KOPT-K1 (cell line): ENCODE results near the gene PHAF1.

Experiments used
- H3K27ac ChIP-seq: fragments of 200-600 bp; sonication (generic); 2 replicates; pipeline ENCODE4 v1.5.1; 2016; ENCODE audit warnings: antibody characterized with exemption, mild to moderate bottlenecking, low read depth, low read length; ENCODE audit not compliant: poor library complexity, severe bottlenecking
- H3K36me3 ChIP-seq: fragments of 200-600 bp; sonication (generic); 2 replicates; pipeline ENCODE4 v1.5.1; 2017; ENCODE audit warnings: antibody characterized with exemption, mild to moderate bottlenecking, low read length, moderate library complexity; ENCODE audit not compliant: insufficient read depth
- H3K9me3 ChIP-seq: fragments of 200-600 bp; sonication (generic); 2 replicates; pipeline ENCODE4 v1.5.1; 2017; ENCODE audit warnings: antibody characterized with exemption, low read length, mild to moderate bottlenecking; ENCODE audit not compliant: insufficient read depth, poor library complexity, severe bottlenecking

PHAF1 gene

GRCh38 chr16:67148656-67149275, 39.0 kb downstream of the PHAF1 start:
- Histone ChIP-seq H3K27ac (no peak overlapping the region), H3K9me3 (no peaks in the 10 kb centered on the region), H3K36me3 (peaks cover 60% of the 10 kb centered on the region)

- Histone ChIP-seq H3K27ac (no peak overlapping the region), H3K36me3 (peaks cover 53% of the 10 kb centered on the region), H3K9me3 (no peaks in the 10 kb centered on the region)
Observed at GRCh38 chr16:67149276-67150046, 39.7 kb downstream of the PHAF1 start.

DNA sequence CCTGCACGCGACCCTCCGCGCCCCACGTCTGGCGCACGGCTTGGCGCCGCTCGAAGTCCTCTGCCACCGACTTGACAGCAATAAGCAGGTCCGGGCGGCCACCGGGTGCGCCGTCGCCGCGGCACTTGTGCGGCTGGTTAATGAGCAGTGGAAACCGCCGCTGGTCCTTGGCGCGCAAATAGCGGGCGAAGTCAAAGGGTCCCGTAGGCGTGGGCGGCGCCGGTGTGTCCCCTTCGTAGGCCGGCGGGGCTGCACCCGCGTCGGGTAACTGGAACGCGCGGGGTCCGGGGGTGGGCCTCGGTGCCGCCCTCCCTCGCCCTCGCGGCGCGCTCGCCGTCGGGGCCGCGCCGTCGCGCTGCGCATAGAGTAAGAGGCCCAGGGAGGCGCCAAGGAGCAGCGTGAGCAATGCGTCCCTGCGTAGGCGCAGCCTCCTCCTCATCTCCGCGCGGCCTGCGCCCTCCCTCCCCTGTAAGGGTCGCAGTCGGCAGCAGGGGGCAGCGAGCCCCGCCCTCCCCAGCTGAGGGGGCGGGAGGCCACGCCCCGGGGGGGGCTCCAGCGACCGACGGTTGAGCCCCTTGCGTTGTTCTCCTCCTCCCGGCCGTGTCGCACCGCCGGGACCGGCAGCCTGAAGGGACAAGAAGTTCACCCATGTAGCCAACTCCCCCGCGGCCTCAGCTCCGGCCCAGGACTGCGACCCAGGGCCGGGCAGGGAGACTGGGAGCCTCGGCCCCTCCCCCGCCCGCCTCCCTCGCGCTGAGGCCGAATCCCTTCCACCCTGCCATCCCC, 40.5 kb downstream of the PHAF1 start:
- no peak overlapping the region for H3K27ac ChIP-seq
- H3K36me3 ChIP-seq, result peaks cover 45% of the 10 kb centered on the region
- H3K9me3 ChIP-seq, result no peaks in the 10 kb centered on the region

DNA sequence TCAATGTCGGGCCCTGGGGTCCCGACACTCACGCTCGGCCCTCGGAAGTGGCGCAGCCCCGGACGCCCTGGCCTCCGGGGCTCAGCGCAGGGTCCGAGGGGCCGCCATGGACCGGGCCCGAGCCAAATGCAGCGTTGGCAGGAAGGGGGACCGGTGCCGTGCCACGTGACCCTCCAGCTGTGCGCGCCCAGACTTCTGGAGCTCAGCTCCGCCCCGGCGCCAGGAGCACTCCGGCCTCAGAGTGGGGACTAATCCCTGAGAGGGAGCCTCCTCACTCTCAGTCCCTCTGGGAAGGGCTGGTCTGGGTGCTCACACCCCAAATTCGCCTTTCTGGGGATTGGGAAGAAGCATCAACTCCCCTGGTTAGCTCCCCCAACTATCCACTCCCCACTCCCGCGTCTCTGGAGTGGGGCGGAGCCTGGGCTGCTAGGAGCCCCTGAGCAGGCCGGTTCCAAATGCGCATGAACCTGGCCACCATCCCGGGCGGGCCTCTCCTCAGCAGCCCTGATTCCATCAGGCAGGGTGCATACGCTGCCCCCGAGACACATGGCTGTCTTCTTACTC, 41.2 kb downstream of the PHAF1 start, which contains the start of gene B3GNT9:
TSS of gene B3GNT9 (minus strand) at position 166 of the 564 bp plus-strand sequence. CDS start 513 bp downstream, outside the sequence.
- Histone ChIP-seq H3K9me3 (no peaks in the 10 kb centered on the region), H3K27ac (no peak within 1 kb of the TSS), H3K36me3 (peaks cover 38% of the 10 kb centered on the region)

GRCh38 chr16:67151431-67152097, 41.8 kb downstream of the PHAF1 start:
- Histone ChIP-seq H3K27ac (no peak overlapping the region), H3K9me3 (no peaks in the 10 kb centered on the region), H3K36me3 (peaks cover 32% of the 10 kb centered on the region)

- H3K36me3 ChIP-seq, result peaks cover 1% of the 10 kb centered on the region; the same call in 1 of the 2 replicates
- H3K27ac ChIP-seq, result no peak overlapping the region
- no peaks in the 10 kb centered on the region for H3K9me3 ChIP-seq
Observed at GRCh38 chr16:67154578-67155294, 45.0 kb downstream of the PHAF1 start.

- no peaks in the 10 kb centered on the region for H3K9me3 ChIP-seq
- no peaks in the 10 kb centered on the region for H3K36me3 ChIP-seq
- no peak overlapping the region for H3K27ac ChIP-seq
Observed at GRCh38 chr16:67155295-67156142, 45.8 kb downstream of the PHAF1 start.

DNA sequence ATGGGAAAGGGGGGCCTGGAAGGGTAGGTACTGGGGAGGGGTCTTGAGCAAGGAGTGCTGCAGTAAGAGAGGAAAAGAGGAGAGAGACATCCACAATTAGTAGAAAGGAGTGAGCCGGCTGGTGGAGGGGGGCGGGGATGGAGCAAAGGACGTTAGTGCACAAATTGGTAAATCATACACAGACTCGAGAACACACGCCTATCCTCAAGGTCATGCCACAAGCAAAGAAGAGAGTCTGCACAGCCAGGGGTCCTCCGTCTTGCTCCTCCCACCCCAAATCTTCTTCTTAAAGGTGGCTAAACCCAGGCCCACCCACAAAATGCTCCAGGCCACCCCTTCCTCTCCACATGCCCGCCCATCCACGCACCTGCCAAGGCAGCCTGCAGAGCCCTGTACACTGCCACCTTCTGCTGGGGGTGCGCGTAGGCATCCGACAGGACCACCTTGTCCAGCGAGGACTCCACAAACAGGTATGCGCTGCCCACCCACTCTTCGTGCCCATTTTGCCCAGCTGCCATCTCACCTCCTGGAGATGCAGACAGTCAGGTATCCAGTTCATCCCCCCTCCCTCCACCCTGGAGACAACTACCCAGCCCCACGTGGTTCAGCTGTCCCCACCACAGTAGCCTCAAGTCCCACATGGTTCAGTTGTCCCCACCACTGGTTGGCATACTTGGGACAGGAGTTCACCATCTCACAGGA, 46.6 kb downstream of the PHAF1 start:
- Histone ChIP-seq H3K27ac (no peak overlapping the region), H3K9me3 (no peaks in the 10 kb centered on the region), H3K36me3 (no peaks in the 10 kb centered on the region)

GRCh38 chr16:67157106-67157748, 47.5 kb downstream of the PHAF1 start:
- H3K27ac ChIP-seq, result no peak overlapping the region

GRCh38 chr16:67157892-67158635, 48.3 kb downstream of the PHAF1 start:
- H3K36me3 ChIP-seq, result no peaks in the 10 kb centered on the region
- H3K27ac ChIP-seq, result no peak overlapping the region
- H3K9me3 ChIP-seq, result no peaks in the 10 kb centered on the region

More at GRCh38 chr16:67157106-67157748, 47.5 kb downstream of the PHAF1 start:
- Histone ChIP-seq H3K9me3 (no peaks in the 10 kb centered on the region), H3K36me3 (no peaks in the 10 kb centered on the region)

DNA sequence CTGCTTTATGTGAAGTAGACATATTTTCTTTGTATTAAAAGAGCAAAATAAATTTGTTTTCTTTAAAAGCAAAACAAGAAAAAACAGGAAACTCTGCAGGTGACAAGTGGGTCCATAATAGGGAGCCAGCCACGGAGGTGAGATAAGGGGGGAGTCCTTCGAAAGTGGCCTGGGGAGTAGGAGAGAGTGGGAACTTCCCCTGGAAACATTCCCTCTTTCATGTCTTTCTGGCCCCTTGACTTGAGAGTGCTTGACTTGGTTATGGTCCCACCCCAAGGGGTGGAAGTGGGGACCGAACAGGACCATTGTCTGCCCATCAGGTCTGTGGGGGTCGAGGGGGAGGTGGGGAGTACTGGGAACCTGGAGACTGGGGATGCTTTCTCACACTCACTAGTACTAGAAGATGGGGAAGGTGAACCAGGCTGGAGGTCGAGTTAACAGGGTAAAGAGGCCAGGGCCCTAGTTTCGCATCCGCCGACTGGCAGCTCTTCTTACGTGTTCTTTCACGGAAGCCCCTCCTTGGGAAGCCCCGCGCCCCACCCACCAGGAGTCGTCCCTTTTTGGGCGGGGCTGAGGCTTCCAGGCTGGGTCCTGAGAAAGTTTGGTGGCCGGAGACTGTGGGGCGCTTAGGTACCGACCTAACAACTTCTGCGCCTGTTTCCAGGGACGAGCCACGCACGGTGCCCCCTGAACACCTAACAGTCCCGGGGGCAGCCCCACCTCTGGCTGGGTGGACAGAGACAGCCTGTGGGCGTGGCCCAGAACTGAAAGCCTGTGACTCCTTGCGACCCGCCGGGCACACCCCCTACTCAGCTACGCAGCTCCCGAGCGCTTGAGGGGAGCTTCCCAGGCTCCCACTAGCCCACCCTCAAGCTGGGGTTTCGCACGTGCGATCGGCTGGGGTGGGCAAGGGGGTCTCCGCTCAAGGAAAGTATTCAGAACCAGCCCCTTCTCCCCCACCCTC, 49.2 kb downstream of the PHAF1 start:
- Histone ChIP-seq H3K9me3 (no peaks in the 10 kb centered on the region), H3K27ac (peak overlapping the region; percentile 66)

More for the DNA sequence above, 49.2 kb downstream of the PHAF1 start:
- H3K36me3 ChIP-seq, result no peaks in the 10 kb centered on the region
